ENCODE results near the gene MPI. TPM values are rescaled to one million over a fixed set of nuclear protein-coding genes. Genes with fewer than 3 reads are reported as not detected.
A peak's percentile ranks its signal among the peaks of the same experiment; 100 is the strongest.

MPI gene
- total and polyA plus RNA-seq, 2 donors (not counting 3 experiments of a cell fraction or from before 2014, with no cell fraction given): 36.3 to 69.3 TPM

DNA sequence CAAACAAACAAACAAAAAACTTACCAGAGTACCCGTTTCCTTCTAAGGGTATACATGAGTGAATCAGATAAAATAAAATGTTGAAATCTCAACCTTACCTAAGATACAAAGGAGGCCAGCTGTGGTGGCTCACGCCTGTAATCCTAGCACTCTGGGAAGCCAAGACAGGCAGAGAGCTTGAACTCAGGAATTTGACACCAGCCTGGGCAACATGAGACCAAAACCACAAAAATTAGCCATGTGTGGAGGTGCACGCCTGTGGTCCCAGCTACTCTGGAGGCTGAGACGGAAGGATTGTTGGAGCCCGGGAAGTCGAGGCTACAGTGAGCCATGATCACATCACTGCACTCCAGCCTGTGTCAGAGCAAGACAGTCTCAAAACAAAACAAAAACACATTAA is 27.8 kb downstream of the MPI start:
- POLR2A ChIA-PET: interaction anchor here (0.7 kb wide), 1 partner anchor 567 kb away, joined by 4 read pairs; no protein-coding TSS in a partner anchor
- dilution Hi-C loops (cut with MboI; ENCODE audit: extremely low pct_ligation_motif_present, low sequenced_read_pairs): no loop called here

DNA sequence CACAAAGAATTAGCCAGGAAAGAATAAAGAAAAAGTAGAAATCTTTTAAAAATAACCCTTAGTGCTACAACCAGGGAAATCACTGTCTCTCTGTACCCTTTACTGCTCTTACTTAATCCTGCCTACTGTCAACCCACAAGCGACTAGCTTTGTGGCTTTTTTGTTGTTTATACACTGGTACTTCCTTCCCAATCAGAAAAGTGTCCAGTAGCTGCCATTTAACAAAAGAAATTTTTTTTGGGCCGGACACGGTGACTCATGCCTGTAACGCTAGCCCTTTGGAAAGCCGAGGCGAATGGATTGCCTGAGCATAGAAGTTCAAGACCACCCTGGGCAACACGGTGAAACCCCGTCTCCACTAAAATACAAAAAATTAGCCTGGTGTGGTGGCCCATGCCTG is 30.6 kb downstream of the MPI start:
- Histone ChIP-seq H4K20me1 (replicated peaks; ENCODE audit: control insufficient read depth, extremely low read depth, insufficient read depth, low read length) (no peaks in the 10 kb centered on the region), H3K36me3 (ENCODE audit: control insufficient read depth in 2 of 2, extremely low read depth in 1 of 2, insufficient read depth in 2 of 2, low read length in 2 of 2) (peaks cover 6 to 16% of the 10 kb centered on the region in 2 experiments), H3K4me2 (ENCODE audit: insufficient read depth, low read length) (no peak overlapping the region), H3K27ac (ENCODE audit: insufficient read depth, low read depth, low read length) (no peak overlapping the region), H3K4me1 (ENCODE audit: control insufficient read depth, extremely low read depth, insufficient read depth, low read length) (peaks cover 3% of the 10 kb centered on the region), H3K79me2 (ENCODE audit: control insufficient read depth, insufficient read depth, low read length) (peaks cover 4% of the 10 kb centered on the region), H3K9me3 (replicated peaks; ENCODE audit: control insufficient read depth, insufficient read depth, low read length) (no peaks in the 10 kb centered on the region), H3K9ac (replicated peaks; ENCODE audit: extremely low read depth, insufficient read depth, low read length) (no peak overlapping the region), H3K4me3 (replicated peaks in 1 of 3; ENCODE audit: insufficient read depth in 1 of 3, low read depth in 1 of 3, low read length in 3 of 3) (no peak overlapping the region), H3K27me3 (ENCODE audit: control insufficient read depth in 2 of 2, insufficient read depth in 2 of 2, low read length in 2 of 2) (no peaks in the 10 kb centered on the region), H2AFZ (ENCODE audit: low read depth, low read length) (no peak overlapping the region), H3K9me1 (replicated peaks; ENCODE audit: control insufficient read depth, extremely low read depth, insufficient read depth, low read length) (no peaks in the 10 kb centered on the region)
- dilution Hi-C loops (cut with MboI; ENCODE audit: extremely low pct_ligation_motif_present, low sequenced_read_pairs): no loop called here
- DNase-seq (ENCODE audit: low read depth, low spot score): peak; percentile 43
- TF ChIP-seq FOS (IDR thresholded peaks at IDR 0.05; ENCODE audit: borderline replicate concordance, insufficient read depth, low read length): no peak
- peak; percentile 49 for TF ChIP-seq JUN (IDR thresholded peaks at IDR 0.05; ENCODE audit: borderline replicate concordance, insufficient read depth, insufficient read length, low read depth)
- intact Hi-C loops (cut with micrococcal nuclease): no loop called here
- ChIA-PET POLR2A (interaction anchor here (0.6 kb wide), 1 partner anchor 167 kb away, joined by 4 read pairs; no protein-coding TSS in a partner anchor), CTCF (interaction anchor here (0.9 to 1.5 kb wide), 5 partner anchors 14 to 138 kb away, joined by 3 to 6 read pairs (median 3); partner anchors contain the start of genes CSK, FAM219B and RPP25)
- no TSS peak for BruUV-seq (replicated peaks)
- peak; percentile 79 for FAIRE-seq

More for the DNA sequence above, 27.8 kb downstream of the MPI start:
- Histone ChIP-seq H3K9ac (replicated peaks; ENCODE audit: extremely low read depth, insufficient read depth, low read length) (no peak overlapping the region), H3K27me3 (ENCODE audit: control insufficient read depth in 2 of 2, insufficient read depth in 2 of 2, low read length in 2 of 2) (no peaks in the 10 kb centered on the region), H3K4me3 (replicated peaks in 1 of 3; ENCODE audit: insufficient read depth in 1 of 3, low read depth in 1 of 3, low read length in 3 of 3) (no peak overlapping the region), H3K4me1 (ENCODE audit: control insufficient read depth, extremely low read depth, insufficient read depth, low read length) (peaks cover 3% of the 10 kb centered on the region), H3K36me3 (ENCODE audit: control insufficient read depth in 2 of 2, extremely low read depth in 1 of 2, insufficient read depth in 2 of 2, low read length in 2 of 2) (peaks cover 8 to 16% of the 10 kb centered on the region in 2 experiments), H3K79me2 (ENCODE audit: control insufficient read depth, insufficient read depth, low read length) (no peaks in the 10 kb centered on the region), H3K9me1 (replicated peaks; ENCODE audit: control insufficient read depth, extremely low read depth, insufficient read depth, low read length) (no peaks in the 10 kb centered on the region), H3K27ac (ENCODE audit: insufficient read depth, low read depth, low read length) (no peak overlapping the region), H2AFZ (ENCODE audit: low read depth, low read length) (no peak overlapping the region), H3K4me2 (ENCODE audit: insufficient read depth, low read length) (no peak overlapping the region), H4K20me1 (replicated peaks; ENCODE audit: control insufficient read depth, extremely low read depth, insufficient read depth, low read length) (no peaks in the 10 kb centered on the region), H3K9me3 (replicated peaks; ENCODE audit: control insufficient read depth, insufficient read depth, low read length) (no peaks in the 10 kb centered on the region)
- DNase-seq (ENCODE audit: low read depth, low spot score) (no peak), FAIRE-seq (peak; percentile 44)
- intact Hi-C loops (cut with micrococcal nuclease): no loop called here
- CTCF ChIA-PET: interaction anchor here (1.3 kb wide), 3 partner anchors 11 to 16 kb away, joined by 3 to 7 read pairs (median 5); partner anchors contain the start of gene FAM219B
- no TSS peak for BruUV-seq (replicated peaks)
- no peak for TF ChIP-seq POLR2AphosphoS5 (IDR thresholded peaks at IDR 0.05; ENCODE audit: insufficient read depth, low read depth, low read length)
